A673 (cell line): ENCODE measurements around the gene TBX3.

Experiments
- EZH2 ChIP-seq: fragments of 200-600 bp; sonication (generic); IDR thresholded peaks from 2 replicates; pipeline ENCODE4 v1.6.1; 2017; ENCODE audit warnings: borderline replicate concordance, low read depth, mild to moderate bottlenecking, mixed read lengths, antibody characterized with exemption, low read length; ENCODE audit not compliant: poor library complexity, severe bottlenecking
- TF ChIP-seq, protein P1 (sequence below): fragments of 300-800, 200-600 bp; sonication (generic); conservative IDR thresholded peaks from 2 replicates; pipeline ENCODE4 v1.5.1; 2017; ENCODE audit warnings: low read depth, mild to moderate bottlenecking, antibody characterized with exemption, low read length, moderate library complexity, mixed read lengths

DNA sequence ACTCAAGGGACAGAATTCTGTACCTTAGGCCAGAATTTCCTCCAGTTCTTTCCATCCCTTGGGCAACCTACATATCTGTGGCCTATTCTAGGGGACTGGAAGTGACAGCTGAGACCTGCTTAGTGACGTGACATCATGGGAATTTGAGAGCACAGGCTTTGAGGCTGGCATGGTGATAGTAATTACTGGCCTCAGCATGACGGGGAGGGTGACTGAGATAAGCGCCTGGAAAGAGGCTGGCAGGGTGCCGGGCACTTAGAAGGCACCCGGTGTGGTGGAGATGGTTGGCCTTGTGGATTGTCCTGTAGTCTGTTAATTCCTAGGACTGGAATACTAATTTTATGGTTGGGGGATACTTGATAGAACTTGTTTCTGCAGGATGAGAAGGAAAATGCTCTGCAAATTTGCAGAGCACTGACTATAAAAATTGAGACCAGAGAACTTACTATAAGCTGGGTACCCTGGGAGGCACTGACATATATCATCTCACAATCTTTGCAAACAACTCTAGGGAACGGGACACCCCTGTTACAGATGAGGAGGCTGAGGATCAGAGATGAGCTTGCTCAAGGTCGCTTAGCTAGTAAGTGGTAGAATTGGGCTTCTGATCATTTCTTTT lies 42.2 kb upstream of the TBX3 start:
- TF ChIP-seq, protein P1, sequence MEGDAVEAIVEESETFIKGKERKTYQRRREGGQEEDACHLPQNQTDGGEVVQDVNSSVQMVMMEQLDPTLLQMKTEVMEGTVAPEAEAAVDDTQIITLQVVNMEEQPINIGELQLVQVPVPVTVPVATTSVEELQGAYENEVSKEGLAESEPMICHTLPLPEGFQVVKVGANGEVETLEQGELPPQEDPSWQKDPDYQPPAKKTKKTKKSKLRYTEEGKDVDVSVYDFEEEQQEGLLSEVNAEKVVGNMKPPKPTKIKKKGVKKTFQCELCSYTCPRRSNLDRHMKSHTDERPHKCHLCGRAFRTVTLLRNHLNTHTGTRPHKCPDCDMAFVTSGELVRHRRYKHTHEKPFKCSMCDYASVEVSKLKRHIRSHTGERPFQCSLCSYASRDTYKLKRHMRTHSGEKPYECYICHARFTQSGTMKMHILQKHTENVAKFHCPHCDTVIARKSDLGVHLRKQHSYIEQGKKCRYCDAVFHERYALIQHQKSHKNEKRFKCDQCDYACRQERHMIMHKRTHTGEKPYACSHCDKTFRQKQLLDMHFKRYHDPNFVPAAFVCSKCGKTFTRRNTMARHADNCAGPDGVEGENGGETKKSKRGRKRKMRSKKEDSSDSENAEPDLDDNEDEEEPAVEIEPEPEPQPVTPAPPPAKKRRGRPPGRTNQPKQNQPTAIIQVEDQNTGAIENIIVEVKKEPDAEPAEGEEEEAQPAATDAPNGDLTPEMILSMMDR = no peak
- no peak for TF ChIP-seq EZH2
